Neutrophil (primary cell): ENCODE results near the gene CHCHD6.

Experiments
- H3K27ac ChIP-seq: fragments of 200-600 bp; sonication (generic); 2 replicates; pipeline ENCODE4 v1.5.1; 2016; ENCODE audit warnings: mild to moderate bottlenecking, moderate library complexity
- H3K27me3 ChIP-seq: fragments of 200-600 bp; sonication (generic); 2 replicates; pipeline ENCODE4 v1.6.0; 2016; ENCODE audit warnings: mild to moderate bottlenecking
- H3K36me3 ChIP-seq: fragments of 200-600 bp; sonication (generic); 2 replicates; pipeline ENCODE4 v1.5.1; 2017
- H3K4me1 ChIP-seq, 2 experiments: fragments of 200-600 bp in 1 of 2; sonication (generic) in 1 of 2; 1 replicate in 1 of 2; 2 replicates in 1 of 2; pipeline versions ENCODE4 v1.5.1 to v1.6.1; 2013 to 2016; ENCODE audit warnings: low read depth in 1 of 2, low read length in 1 of 2, mild to moderate bottlenecking in 1 of 2, moderate library complexity in 1 of 2; ENCODE audit not compliant: control insufficient read depth in 1 of 2, insufficient read depth in 1 of 2
- H3K4me3 ChIP-seq, 2 experiments: fragments of 200-600 bp in 1 of 2; sonication (generic) in 1 of 2; 1 replicate in 1 of 2; 2 replicates in 1 of 2; pipeline ENCODE4 v1.5.1; 2013 to 2016; ENCODE audit warnings: low read depth in 1 of 2, low read length in 1 of 2, mild to moderate bottlenecking in 1 of 2, moderate library complexity in 1 of 2
- H3K9me3 ChIP-seq: fragments of 200-600 bp; sonication (generic); 2 replicates; pipeline ENCODE4 v1.5.1; 2016
- TF ChIP-seq, protein P1 (sequence below): fragments of 200-600 bp; sonication (generic); IDR thresholded peaks from 2 replicates; pipeline ENCODE4 v1.5.1; 2016; ENCODE audit warnings: antibody characterized with exemption

Gene CHCHD6

DNA sequence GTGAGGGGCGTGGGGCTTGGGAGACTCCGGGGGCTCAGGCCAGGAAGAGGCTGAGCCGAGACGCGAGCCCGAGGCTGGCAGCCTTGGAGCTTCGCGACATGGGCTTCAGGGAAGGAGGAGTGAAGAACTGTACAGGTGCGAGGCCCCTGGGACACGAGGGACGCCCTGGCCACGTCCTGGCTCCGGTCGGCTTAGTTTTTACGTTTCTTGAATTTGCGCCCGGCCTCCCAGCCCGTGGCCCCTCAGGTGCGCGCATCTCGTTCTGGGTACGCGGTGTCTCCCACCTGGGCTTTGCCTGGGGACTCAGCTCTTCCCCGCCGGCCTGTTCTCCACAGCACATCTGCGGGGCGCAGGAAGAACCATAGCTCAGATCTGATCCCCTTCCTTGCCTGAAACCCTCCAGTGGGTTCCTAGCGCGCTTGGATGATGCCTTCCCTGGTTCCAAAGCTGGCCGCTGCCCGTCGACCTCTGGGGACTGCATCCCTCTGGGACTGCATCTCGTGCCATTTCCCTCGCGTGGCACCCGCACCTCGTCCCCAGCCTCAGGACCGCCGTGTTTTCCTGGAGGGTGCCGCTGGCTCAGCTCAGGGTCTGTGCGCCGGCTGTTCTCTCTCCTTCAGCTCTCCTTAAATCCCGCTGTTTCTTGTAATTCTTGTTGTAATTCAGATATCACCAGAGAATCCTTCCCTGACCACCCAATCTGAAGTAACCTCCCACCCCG, 614 bp downstream of the CHCHD6 start:
- Histone ChIP-seq H3K27me3 (peaks cover 70% of the 10 kb centered on the region), H3K4me1 (peaks cover 12 to 14% of the 10 kb centered on the region in 2 experiments), H3K4me3 (peak overlapping the region; percentile 67 to 76), H3K9me3 (no peaks in the 10 kb centered on the region), H3K27ac (no peak overlapping the region), H3K36me3 (no peaks in the 10 kb centered on the region)
- TF ChIP-seq, protein P1, sequence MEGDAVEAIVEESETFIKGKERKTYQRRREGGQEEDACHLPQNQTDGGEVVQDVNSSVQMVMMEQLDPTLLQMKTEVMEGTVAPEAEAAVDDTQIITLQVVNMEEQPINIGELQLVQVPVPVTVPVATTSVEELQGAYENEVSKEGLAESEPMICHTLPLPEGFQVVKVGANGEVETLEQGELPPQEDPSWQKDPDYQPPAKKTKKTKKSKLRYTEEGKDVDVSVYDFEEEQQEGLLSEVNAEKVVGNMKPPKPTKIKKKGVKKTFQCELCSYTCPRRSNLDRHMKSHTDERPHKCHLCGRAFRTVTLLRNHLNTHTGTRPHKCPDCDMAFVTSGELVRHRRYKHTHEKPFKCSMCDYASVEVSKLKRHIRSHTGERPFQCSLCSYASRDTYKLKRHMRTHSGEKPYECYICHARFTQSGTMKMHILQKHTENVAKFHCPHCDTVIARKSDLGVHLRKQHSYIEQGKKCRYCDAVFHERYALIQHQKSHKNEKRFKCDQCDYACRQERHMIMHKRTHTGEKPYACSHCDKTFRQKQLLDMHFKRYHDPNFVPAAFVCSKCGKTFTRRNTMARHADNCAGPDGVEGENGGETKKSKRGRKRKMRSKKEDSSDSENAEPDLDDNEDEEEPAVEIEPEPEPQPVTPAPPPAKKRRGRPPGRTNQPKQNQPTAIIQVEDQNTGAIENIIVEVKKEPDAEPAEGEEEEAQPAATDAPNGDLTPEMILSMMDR = no peak

DNA sequence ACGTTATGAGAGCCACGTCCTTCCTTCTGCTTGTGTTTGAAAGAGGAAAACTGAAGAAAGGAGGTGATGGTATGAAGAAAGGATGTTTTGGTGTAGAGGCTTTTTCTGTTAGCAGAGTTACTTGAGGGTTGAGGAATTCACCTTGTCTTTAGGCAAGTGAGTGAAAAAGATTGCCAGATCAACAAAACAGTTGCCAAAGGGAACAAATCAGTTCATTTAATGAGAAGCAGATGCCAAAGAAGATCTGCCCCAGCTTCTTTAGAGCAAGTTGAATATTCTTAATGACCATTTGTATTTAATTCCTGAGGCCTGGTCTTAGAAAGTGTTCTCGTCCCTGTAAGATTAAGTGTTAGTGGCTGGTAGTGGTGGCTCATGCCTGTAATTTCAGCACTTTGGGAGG, 2.6 kb downstream of the CHCHD6 start:
- Histone ChIP-seq H3K9me3 (no peaks in the 10 kb centered on the region), H3K4me1 (peaks cover 12 to 14% of the 10 kb centered on the region in 2 experiments), H3K27ac (no peak overlapping the region), H3K36me3 (no peaks in the 10 kb centered on the region), H3K4me3 (no peak overlapping the region), H3K27me3 (peaks cover 50% of the 10 kb centered on the region)
- TF ChIP-seq, protein P1 = no peak

DNA sequence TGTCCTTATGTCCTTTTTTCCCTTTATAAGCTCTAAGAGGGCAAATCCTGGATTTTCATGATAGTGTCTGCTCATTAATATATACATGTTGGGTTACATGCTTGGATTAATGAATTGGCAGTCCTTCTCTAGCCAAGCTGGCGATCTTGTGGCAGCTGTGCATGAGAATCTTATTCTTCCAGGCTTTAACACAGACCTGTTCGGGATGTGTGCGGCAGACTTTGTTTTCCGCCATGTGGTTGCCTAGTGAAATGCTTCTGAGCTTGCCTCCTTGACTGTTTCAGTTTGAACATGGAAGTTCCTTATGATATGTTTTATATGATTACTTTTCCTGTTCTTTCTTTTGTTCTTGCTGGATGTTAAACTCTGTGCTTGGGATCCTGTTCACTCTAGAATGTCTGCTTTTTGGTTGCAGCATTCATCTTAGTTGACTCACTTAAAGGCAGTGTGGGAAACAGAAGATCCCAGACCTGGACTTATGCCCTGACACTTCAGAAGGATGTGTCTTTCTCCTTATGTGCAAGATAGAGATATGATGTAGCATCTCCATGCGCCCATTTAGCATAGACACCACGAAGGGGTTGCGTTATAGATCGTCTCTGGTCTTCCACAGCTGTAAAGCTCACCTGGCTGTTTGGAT, 7.2 kb downstream of the CHCHD6 start:
- H3K27me3 ChIP-seq = peaks cover 4% of the 10 kb centered on the region
- H3K4me3 ChIP-seq = no peak overlapping the region
- no peaks in the 10 kb centered on the region for H3K4me1 ChIP-seq
- H3K27ac ChIP-seq = no peak overlapping the region
- no peaks in the 10 kb centered on the region for H3K36me3 ChIP-seq
- no peaks in the 10 kb centered on the region for H3K9me3 ChIP-seq
- TF ChIP-seq, protein P1 = no peak

DNA sequence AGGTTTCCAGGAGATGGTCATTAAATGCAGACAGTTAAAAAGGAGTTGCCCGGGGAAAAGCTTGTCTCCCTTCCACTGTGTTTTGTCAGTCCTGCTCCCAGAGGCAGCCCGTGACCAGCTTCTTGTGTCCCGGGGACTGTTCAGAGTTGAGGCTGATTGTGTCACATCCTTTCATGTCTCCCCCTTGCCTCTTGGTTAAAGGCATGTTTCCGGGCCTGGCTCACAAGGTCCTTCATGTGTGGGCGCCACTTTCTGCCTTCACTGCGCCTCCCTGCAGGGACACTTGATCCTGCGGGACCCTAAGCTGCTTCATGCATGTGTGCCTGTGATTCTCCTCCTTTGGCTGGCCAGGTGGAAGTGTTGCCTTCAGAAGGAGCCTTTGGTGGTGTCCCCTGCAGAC, 9.2 kb downstream of the CHCHD6 start:
- H3K36me3 ChIP-seq = no peaks in the 10 kb centered on the region
- H3K27me3 ChIP-seq = no peaks in the 10 kb centered on the region
- TF ChIP-seq, protein P1 = no peak
- H3K4me1 ChIP-seq = no peaks in the 10 kb centered on the region
- H3K27ac ChIP-seq = no peak overlapping the region
- H3K9me3 ChIP-seq = no peaks in the 10 kb centered on the region
- H3K4me3 ChIP-seq = no peak overlapping the region

DNA sequence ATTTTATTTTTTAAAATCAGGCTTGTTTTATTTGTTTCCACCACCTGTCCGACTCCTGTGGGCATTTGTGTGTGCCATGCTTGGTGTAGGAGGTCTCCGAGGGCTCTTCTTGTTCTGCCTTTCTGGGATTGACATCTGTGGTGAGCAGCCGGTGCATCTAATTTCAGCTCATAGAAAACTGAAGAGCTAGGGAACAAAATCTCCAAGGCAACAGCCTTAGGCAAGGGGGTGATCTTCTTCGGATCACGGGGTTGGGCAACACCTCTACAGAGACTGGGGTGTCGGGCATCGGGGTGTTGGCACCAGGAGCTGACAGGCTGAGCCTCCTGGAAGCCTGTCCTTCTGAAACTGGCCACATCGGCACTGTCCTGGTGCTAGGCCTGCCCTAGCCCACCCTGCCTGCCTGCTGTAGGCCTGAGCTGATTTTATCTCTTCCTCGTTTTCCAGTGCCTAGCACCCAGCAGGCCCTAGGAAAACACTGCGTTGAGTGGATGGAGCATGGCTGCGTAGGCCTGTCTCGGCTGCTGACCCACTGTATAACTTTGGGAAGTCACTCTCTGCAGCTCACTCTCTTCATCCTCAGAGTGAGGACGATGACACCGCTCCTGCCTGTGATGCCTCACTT, 10.3 kb downstream of the CHCHD6 start:
- Histone ChIP-seq H3K27me3 (no peaks in the 10 kb centered on the region), H3K9me3 (no peaks in the 10 kb centered on the region), H3K36me3 (no peaks in the 10 kb centered on the region), H3K27ac (no peak overlapping the region), H3K4me1 (no peaks in the 10 kb centered on the region), H3K4me3 (no peak overlapping the region)
- TF ChIP-seq, protein P1 = no peak
